IMR-90 (cell line): ENCODE results near the gene MRPS33. TPM values are rescaled to one million over a fixed set of nuclear protein-coding genes. Genes with fewer than 3 reads are reported as not detected.

Experiments used
- ATAC-seq: fragments of 200-7000 bp; cut with Tn5 transposase; 2 replicates; pipeline ENCODE4 v1.9.1; 2020; ENCODE audit warnings: low read depth, mild to moderate bottlenecking, moderate library complexity
- BruUV-seq: library from RNA; stranded (reverse); fragments of 400-500 nt; replicated peaks from 2 replicates; lab custom pipeline; 2021; lab: Mats Ljungman, UMichigan
- CTCF ChIA-PET: fragments of 300-600 bp; formaldehyde crosslinking; extraction: SDS; loops from one replicate; lab custom pipeline; 2021; ENCODE audit warnings: antibody characterized with exemption; lab: Yijun Ruan, JAX
- POLR2A ChIA-PET: fragments of 300-600 bp; sonication (Branson Sonifier 250); formaldehyde crosslinking; loops from one replicate; lab custom pipeline; 2022; ENCODE audit warnings: antibody characterized with exemption; ENCODE audit not compliant: unreplicated experiment; lab: Charles Lee
- DNase-seq: peaks from one replicate; pipeline ENCODE4 v3.0.0; 2013
- H2AFZ ChIP-seq: replicated peaks from 2 replicates; pipeline ENCODE3; 2013; ENCODE audit warnings: low read length, mild to moderate bottlenecking; ENCODE audit not compliant: poor library complexity
- H2AK5ac ChIP-seq: 2 replicates; pipeline ENCODE4 v1.6.1; 2013; ENCODE audit warnings: low read depth, low read length, inconsistent platforms
- H2AK9ac ChIP-seq: replicated peaks from 2 replicates; pipeline ENCODE3; 2013; ENCODE audit warnings: mild to moderate bottlenecking, low read depth, low read length, moderate library complexity; ENCODE audit not compliant: poor library complexity
- H2BK120ac ChIP-seq: 2 replicates; pipeline ENCODE4 v1.6.1; 2013; ENCODE audit warnings: low read depth, low read length, inconsistent platforms
- H2BK15ac ChIP-seq: 3 replicates; pipeline ENCODE4 v1.6.1; 2013; ENCODE audit warnings: low read depth, low read length, inconsistent platforms
- H2BK20ac ChIP-seq: 2 replicates; pipeline ENCODE4 v1.6.1; 2013; ENCODE audit warnings: low read depth, mild to moderate bottlenecking, inconsistent platforms, low read length, moderate library complexity
- H2BK5ac ChIP-seq: 2 replicates; pipeline ENCODE4 v1.6.1; 2013; ENCODE audit warnings: mild to moderate bottlenecking, low read depth, low read length, inconsistent platforms; ENCODE audit not compliant: poor library complexity, severe bottlenecking
- H3K14ac ChIP-seq: replicated peaks from 2 replicates; pipeline ENCODE4 v1.6.1; 2013; ENCODE audit warnings: low read depth, low read length, inconsistent platforms
- H3K18ac ChIP-seq: 2 replicates; pipeline ENCODE4 v1.6.1; 2013; ENCODE audit warnings: low read depth, low read length, control low read depth
- H3K23ac ChIP-seq: 2 replicates; pipeline ENCODE4 v1.6.1; 2013; ENCODE audit warnings: low read depth, low read length, inconsistent platforms
- H3K27ac ChIP-seq: 2 replicates; pipeline ENCODE4 v1.5.1; 2013; ENCODE audit warnings: mild to moderate bottlenecking, control low read depth, low read length; ENCODE audit not compliant: insufficient read depth
- H3K27me3 ChIP-seq: 2 replicates; pipeline ENCODE4 v1.6.1; 2013; ENCODE audit warnings: low read length; ENCODE audit not compliant: control insufficient read depth, insufficient read depth
- H3K36me3 ChIP-seq: 2 replicates; pipeline ENCODE4 v1.6.1; 2013; ENCODE audit warnings: low read length, mixed read lengths; ENCODE audit not compliant: control insufficient read depth, insufficient read depth
- H3K4ac ChIP-seq: 2 replicates; pipeline ENCODE4 v1.6.1; 2013; ENCODE audit warnings: low read depth, low read length, inconsistent platforms
- H3K4me1 ChIP-seq: 2 replicates; pipeline ENCODE4 v1.6.1; 2013; ENCODE audit warnings: low read length, mixed read lengths; ENCODE audit not compliant: control insufficient read depth, insufficient read depth
- H3K4me2 ChIP-seq: 2 replicates; pipeline ENCODE4 v1.6.1; 2013; ENCODE audit warnings: low read depth, mild to moderate bottlenecking, control low read depth, low read length, moderate library complexity
- H3K4me3 ChIP-seq: 2 replicates; pipeline ENCODE4 v1.5.1; 2013; ENCODE audit warnings: low read depth, mild to moderate bottlenecking, control low read depth, low read length, moderate library complexity; ENCODE audit not compliant: insufficient read depth
- H3K56ac ChIP-seq: 2 replicates; pipeline ENCODE4 v1.6.1; 2013; ENCODE audit warnings: low read length, inconsistent platforms; ENCODE audit not compliant: insufficient read depth; ENCODE audit errors: extremely low read depth
- H3K79me1 ChIP-seq, 2 experiments: 2 replicates each; pipeline ENCODE4 v1.6.1; 2013; ENCODE audit warnings: low read length in 2 of 2, inconsistent platforms in 1 of 2, low read depth in 1 of 2
- H3K9ac ChIP-seq: 2 replicates; pipeline ENCODE4 v1.6.1; 2013; ENCODE audit warnings: low read depth, low read length, control low read depth
- H3K9me1 ChIP-seq: 2 replicates; pipeline ENCODE4 v1.6.1; 2013; ENCODE audit warnings: low read length, inconsistent platforms; ENCODE audit not compliant: insufficient read depth
- H3K9me3 ChIP-seq: 2 replicates; pipeline ENCODE4 v1.6.1; 2013; ENCODE audit warnings: low read length; ENCODE audit not compliant: control insufficient read depth, insufficient read depth
- H4K20me1 ChIP-seq: 2 replicates; pipeline ENCODE4 v1.6.1; 2013; ENCODE audit warnings: low read length, inconsistent platforms; ENCODE audit not compliant: insufficient read depth
- H4K5ac ChIP-seq: 2 replicates; pipeline ENCODE4 v1.6.1; 2013; ENCODE audit warnings: mild to moderate bottlenecking, low read depth, low read length, control low read depth
- H4K8ac ChIP-seq, 2 experiments: 2 replicates each; pipeline ENCODE4 v1.6.1; 2013; ENCODE audit warnings: low read depth in 2 of 2, low read length in 2 of 2, control low read depth in 1 of 2, inconsistent platforms in 1 of 2
- H4K91ac ChIP-seq: 2 replicates; pipeline ENCODE4 v1.6.1; 2013; ENCODE audit warnings: low read depth, low read length, inconsistent platforms; ENCODE audit not compliant: insufficient read depth
- BHLHE40 ChIP-seq: fragments of 150-350 bp; IDR thresholded peaks from 2 replicates; pipeline ENCODE4 v1.6.1; 2016; ENCODE audit warnings: mild to moderate bottlenecking, low read depth, low read length
- FOS ChIP-seq: fragments of 150-350 bp; IDR thresholded peaks from 2 replicates; pipeline ENCODE4 v1.6.1; 2016; ENCODE audit warnings: low read depth, low read length
- MAFK ChIP-seq: IDR thresholded peaks from 2 replicates; pipeline ENCODE4 v1.6.1; 2012; ENCODE audit warnings: low read depth, low read length, improper control_type of control experiment
- POLR2A ChIP-seq: IDR thresholded peaks from 2 replicates; pipeline ENCODE4 v1.6.1; 2012; ENCODE audit warnings: mild to moderate bottlenecking, low read depth, low read length
- WGBS, 2 experiments: methylation state at CpG; one replicate each; pipeline versions ENCODE4 v1.1.5 to v1.1.7; 2013; ENCODE audit warnings: missing lambda C conversion rate in 2 of 2; ENCODE audit not compliant: insufficient read length in 1 of 2; ENCODE audit errors: extremely low coverage in 2 of 2; 5-methylcytosine and 5-hydroxymethylcytosine counted together
- dilution Hi-C: fragments of 300-500 bp; cut with HindIII; formaldehyde crosslinking; loops from one replicate; pipeline ENCODE4 v1.14.3; 2018; ENCODE audit warnings: low sequenced_read_pairs; ENCODE audit not compliant: unreplicated experiment
- in situ Hi-C: fragments of 300-500 bp; cut with MboI; formaldehyde crosslinking; loops from 3 replicates; pipeline ENCODE4 v1.14.3; 2019; ENCODE audit warnings: low sequenced_read_pairs, inconsistent platforms, mixed read lengths
- intact Hi-C: fragments of 100-400 bp; cut with micrococcal nuclease; formaldehyde crosslinking; loops from 2 replicates; pipeline ENCODE4 v1.10.0; 2022
- polyA plus RNA-seq, 3 experiments: library from polyadenylated mRNA; depleted of rRNA; stranded (reverse); fragments of >200 nt; gene quantifications; 2 replicates each; pipeline ENCODE4 v1.2.3, GENCODE V29; 2012; ENCODE audit warnings: low replicate concordance in 1 of 3
- total RNA-seq: library from RNA; depleted of rRNA; stranded (reverse); fragments of >200 nt; gene quantifications from 2 replicates; pipeline ENCODE4 v1.2.3, GENCODE V29; 2012
- TF ChIP-seq, protein P1 (sequence below): conservative IDR thresholded peaks from 2 replicates; pipeline ENCODE4 v1.5.1; 2012; ENCODE audit warnings: mild to moderate bottlenecking, low read depth, low read length, improper control_type of control experiment

The MRPS33 gene
- total and polyA plus RNA-seq, 2 of the 4 experiments (the other 2 are of a cell fraction): 14.5 to 33.8 TPM

- H2AK9ac ChIP-seq: no peak overlapping the region
These were observed 47.3 kb downstream of the MRPS33 start for GRCh38 chr7:140967438-140967837.

More at GRCh38 chr7:140967438-140967837, 47.3 kb downstream of the MRPS33 start:
- Histone ChIP-seq H3K4me1 (no peaks in the 10 kb centered on the region), H3K9ac (no peak overlapping the region), H2AFZ (no peak overlapping the region), H3K4ac (no peak overlapping the region), H3K23ac (no peak overlapping the region), H2BK15ac (no peak overlapping the region), H3K9me1 (no peaks in the 10 kb centered on the region), H3K27me3 (peaks cover 2% of the 10 kb centered on the region; the same call in 1 of the 2 replicates), H4K8ac (no peak overlapping the region), H3K27ac (no peak overlapping the region), H2BK5ac (no peak overlapping the region), H4K91ac (no peak overlapping the region), H2BK120ac (no peak overlapping the region), H2AK5ac (no peak overlapping the region), H3K36me3 (no peaks in the 10 kb centered on the region), H4K20me1 (no peaks in the 10 kb centered on the region), H3K4me3 (no peak overlapping the region), H3K9me3 (no peaks in the 10 kb centered on the region), H3K4me2 (no peak overlapping the region), H4K5ac (no peak overlapping the region), H2BK20ac (no peak overlapping the region), H3K18ac (no peak overlapping the region), H3K14ac (no peak overlapping the region), H3K56ac (no peak overlapping the region), H3K79me1 (no peaks in the 10 kb centered on the region)
- TF ChIP-seq BHLHE40: no peak
- no peak for TF ChIP-seq POLR2A
- no peak for TF ChIP-seq MAFK
- TF ChIP-seq, protein P1, sequence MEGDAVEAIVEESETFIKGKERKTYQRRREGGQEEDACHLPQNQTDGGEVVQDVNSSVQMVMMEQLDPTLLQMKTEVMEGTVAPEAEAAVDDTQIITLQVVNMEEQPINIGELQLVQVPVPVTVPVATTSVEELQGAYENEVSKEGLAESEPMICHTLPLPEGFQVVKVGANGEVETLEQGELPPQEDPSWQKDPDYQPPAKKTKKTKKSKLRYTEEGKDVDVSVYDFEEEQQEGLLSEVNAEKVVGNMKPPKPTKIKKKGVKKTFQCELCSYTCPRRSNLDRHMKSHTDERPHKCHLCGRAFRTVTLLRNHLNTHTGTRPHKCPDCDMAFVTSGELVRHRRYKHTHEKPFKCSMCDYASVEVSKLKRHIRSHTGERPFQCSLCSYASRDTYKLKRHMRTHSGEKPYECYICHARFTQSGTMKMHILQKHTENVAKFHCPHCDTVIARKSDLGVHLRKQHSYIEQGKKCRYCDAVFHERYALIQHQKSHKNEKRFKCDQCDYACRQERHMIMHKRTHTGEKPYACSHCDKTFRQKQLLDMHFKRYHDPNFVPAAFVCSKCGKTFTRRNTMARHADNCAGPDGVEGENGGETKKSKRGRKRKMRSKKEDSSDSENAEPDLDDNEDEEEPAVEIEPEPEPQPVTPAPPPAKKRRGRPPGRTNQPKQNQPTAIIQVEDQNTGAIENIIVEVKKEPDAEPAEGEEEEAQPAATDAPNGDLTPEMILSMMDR: no peak
- no peak for TF ChIP-seq FOS
- ATAC-seq (no peak), DNase-seq (no peak)
- intact Hi-C loops (no loop called here), in situ Hi-C loops (no loop called here), dilution Hi-C loops (no loop called here)
- POLR2A ChIA-PET: no interaction called here
- BruUV-seq: no TSS peak
- CTCF ChIA-PET: interaction anchor here (0.6 kb wide), 1 partner anchor 569 kb away, joined by 3 read pairs; no protein-coding TSS in a partner anchor
- WGBS, 2 experiments: 50% methylated on average over 1 of the region's 2 CpGs; no CpG with 5 or more reads in 1 of the 2 experiments
